ENCODE data around the gene OR10K2. TPM values are rescaled to one million over a fixed set of nuclear protein-coding genes. Genes with fewer than 3 reads are reported as not detected.
"Not testable (repeated sequence)": the region's sequence is repeated elsewhere in the genome, so short reads cannot be mapped to it uniquely, and the experiment has no call there.

The OR10K2 gene
- total RNA-seq = not detected

GRCh38 chr1:158426137-158426536 lies at the start of gene OR10K2:
OR10K2 (minus strand) TSS chr1:158426237; CDS start chr1:158420866, 5,371 bp downstream.
- no peak for DNase-seq

DNA sequence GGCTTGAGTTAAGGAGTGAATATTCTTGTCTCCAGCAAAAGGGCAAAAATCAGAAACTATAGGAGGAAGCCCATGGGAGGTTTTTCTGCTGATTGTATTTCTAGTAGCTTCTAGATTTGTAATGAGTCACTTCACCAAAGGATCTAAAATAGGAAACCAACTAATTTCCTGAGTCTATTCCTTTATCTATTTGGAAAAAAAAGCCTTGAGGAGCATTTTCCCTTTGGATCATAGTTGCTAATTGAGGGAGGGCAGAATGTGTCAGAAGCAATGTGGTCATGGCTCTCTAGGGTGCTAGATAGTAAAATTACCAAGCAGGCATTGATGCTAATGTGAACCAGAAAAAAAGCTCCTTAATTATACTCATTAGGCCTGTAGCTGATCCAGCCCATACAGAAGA lies 45.9 kb upstream of the OR10K2 start, which contains the start of gene OR10R2:
Gene OR10R2 (plus strand): TSS at position 301 of the 400 bp plus-strand sequence. CDS start 106 bp downstream, outside the sequence.
- DNase-seq = no peak

- DNase-seq = no peak
These were observed 35.5 kb upstream of the OR10K2 start, which contains the start of gene OR10K1 for GRCh38 chr1:158461534-158461933. OR10K1 (plus strand) TSS chr1:158461834; CDS start chr1:158465562, 3,728 bp downstream.

- DNase-seq = no peak
These were observed 32.2 kb upstream of the OR10K2 start for GRCh38 chr1:158458263-158458662.

DNA sequence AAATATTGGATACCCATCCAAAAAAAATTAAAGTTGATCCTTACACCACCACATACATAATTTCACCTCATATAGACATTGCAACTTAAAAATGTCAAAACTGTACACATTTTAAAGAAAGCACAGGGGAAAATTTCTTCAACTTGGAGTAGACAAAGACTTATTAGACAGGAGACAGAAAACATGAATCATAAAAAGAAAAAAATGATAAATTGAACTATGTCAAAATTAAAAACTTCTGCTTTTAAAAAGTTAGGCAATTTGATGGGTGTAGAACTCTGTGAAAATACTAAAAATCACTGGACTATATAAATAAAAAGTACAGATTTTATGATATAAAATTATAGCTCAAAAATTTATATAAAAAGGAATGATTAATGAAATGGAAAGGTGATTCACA lies 31.2 kb upstream of the OR10K2 start:
- no peak for DNase-seq

GRCh38 chr1:158454537-158454936 lies 28.5 kb upstream of the OR10K2 start:
- DNase-seq = no peak

GRCh38 chr1:158445376-158445775 lies 19.3 kb upstream of the OR10K2 start:
- no peak for DNase-seq

DNA sequence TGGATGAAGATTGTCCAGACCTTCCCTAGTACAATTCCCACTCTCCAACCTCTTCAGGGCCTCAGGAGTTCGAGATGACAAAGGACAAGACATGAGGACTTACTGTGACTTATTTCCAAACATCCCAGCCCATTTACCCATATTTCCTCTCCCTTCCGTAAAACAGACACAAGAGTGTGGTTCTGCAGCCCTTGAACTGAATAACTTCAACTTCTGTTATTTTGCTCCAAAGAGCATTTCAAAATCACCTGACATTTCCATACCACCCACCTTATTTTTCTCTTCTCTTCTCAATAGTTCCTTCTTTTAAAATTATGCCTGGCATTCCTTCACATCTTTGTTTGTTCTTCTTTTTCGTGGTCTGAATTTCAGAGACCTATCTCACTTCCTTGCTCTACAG lies 8.7 kb upstream of the OR10K2 start:
- DNase-seq = no peak

DNA sequence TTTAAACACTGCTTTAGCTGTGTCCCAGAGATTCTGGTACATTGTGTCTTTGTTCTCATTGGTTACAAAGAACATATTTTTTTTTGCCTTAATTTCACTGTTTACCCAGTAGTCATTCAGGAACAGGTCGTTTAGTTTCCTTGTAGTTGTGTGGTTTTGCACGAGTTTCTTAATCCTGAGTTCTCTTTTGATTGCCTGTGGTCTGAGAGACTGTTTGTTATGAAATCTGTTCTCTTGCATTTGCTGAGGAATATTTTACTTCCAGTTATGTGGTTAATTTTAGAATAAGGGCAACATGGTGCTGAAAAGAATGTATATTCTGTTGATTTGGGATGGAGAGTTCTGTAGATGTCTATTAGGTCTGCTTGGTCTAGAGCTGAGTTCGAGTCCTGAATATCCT lies 4.1 kb upstream of the OR10K2 start:
- not testable (repeated sequence) for DNase-seq

DNA sequence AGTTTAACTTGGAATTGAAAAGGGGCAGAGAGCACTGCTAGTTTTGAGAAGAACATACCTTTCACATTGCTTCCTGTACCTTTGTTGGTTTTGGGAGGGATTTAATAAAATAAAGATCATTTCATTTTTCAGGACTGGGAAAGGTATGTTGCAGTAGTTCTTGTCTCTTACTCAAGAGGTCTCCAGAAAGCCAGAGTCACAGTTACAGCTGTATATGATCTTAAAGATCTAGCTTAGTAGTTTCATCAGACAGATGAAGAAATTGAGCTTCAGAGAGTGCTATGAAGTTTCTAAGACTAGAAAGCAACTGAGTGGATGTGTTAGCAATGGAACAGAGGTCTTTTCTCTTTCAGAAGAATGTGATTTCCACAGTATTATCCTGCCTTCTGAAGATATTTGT lies 1.0 kb downstream of the OR10K2 start:
- DNase-seq = no peak

GRCh38 chr1:158422212-158422611 lies 3.8 kb downstream of the OR10K2 start:
- no peak for DNase-seq

DNA sequence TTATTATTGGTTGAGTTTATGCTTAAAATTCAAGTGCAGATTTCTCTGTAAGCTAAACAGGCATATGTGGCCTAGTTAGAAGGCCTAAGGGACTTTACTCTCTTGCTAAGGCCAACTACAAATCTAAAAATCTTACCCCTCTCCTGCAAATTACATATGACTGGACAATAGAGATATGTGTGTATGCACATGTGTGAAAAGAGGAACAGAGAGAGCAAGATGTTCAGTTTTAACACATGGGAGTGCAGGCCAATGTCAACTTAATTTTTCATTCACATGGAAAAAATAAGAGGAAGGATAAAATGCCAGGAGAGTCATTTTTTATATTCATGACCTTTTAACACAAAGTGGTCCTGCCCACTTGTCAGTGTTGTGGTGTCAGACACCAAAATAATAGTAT lies 8.5 kb downstream of the OR10K2 start:
- DNase-seq = no peak

DNA sequence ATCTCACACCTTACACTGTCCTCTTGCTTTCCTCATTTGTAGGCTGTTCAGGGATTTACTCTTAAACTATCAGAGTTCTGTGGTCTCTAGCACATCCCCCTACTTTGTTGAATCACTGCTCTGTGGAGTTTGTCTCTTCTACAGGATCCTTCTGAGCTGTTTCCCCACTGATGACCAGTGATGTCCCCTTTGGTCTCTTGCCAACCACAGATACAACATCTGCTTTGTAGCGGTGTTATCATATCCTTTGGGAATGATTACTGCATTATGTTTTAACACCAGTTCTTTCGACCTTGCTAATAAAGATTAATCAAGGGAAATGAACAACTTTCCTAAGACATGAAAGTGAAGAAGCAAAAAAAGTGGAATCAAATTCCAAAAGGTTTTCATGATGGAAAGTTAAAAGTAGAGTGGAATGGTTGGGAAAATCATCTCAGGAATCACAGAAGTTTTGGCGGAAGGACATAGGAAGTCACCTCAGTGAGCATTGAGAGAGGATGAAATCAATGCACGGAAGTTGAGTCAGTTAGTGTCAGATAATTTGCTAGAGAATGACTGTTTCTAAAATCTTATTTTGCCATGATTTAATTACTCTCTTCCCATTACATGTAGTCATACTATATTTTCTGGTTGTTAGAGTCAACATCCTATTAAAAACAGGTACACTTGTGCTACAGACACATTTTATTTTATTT lies 11.2 kb downstream of the OR10K2 start:
- no peak for DNase-seq

DNA sequence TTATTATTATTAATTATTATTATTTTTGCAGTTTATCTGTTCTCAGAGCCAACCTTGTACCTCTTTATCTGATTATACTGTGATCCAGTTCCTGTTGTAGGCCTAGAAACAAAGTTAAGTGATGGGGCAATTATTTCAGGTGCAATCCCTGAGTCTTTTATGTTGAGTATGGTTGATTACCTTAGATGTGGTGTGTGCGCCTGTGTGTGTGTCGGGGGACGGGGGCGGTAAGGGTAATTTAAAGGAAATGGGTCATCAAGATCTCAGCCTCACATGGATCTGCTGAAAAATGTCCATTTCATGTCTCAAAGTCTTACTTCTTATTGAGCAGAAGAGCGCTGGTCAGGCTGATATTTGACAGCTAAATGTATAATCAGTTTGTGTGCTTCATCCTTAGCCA lies 18.9 kb downstream of the OR10K2 start:
- no peak for DNase-seq

- DNase-seq = no peak
These were observed 25.2 kb downstream of the OR10K2 start for GRCh38 chr1:158400871-158401270.

DNA sequence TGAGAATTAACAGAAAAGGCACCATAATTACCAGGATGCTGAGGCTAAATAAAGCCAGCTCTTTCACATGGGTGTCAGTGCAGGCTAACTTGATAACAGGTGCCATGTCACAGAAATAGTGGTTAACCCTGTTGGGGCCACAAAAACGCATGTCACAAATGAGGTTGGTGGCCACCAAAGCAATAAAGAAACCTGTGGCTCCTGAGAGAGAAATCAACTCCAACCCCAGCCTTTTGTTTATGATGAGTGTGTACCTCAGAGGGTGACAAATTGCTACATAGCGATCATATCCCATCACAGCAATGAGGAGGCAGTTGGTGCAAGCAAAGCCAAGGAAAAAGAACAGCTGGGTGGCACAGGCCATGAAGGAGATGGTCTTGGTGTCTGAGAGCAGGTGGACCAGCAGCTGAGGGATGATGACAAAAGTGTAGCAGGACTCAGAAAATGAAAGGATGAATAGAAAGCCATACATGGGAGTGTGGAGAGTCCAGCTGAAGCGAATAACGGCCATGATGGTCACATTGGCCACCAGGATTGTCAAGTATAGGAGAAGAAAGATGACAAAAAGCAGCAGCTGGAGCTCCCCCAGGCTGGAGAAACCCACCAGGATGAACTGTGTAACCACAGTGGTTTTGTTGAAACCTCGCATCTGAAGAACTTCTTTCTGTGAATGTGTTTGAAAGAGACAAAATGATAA lies 27.1 kb downstream of the OR10K2 start, which contains the start of gene OR10T2:
Gene OR10T2 (minus strand): TSS at position 649 of the 697 bp plus-strand sequence. CDS start 0 bp downstream, at position 649.
- no peak for DNase-seq

DNA sequence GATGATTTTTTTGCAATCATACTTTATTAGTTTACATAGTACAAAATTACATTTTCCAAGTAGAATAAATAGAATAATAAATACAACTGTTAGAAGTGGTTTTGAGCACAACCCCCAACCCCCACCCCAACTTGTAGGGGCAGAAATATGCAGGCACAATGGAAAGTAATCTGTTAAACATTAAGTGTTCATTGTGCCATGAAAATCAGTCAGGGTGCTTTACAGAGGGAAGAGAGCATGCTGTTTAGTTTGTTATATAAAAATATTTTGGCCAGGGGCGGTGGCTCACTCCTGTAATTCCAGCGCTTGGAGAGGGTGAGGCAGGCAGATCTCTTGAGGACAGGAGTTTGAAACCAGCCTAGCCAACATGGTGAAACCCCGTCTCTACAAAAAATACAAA lies 29.4 kb downstream of the OR10K2 start:
- DNase-seq = no peak

- no peak for DNase-seq
These were observed 32.6 kb downstream of the OR10K2 start for GRCh38 chr1:158393476-158393875.

DNA sequence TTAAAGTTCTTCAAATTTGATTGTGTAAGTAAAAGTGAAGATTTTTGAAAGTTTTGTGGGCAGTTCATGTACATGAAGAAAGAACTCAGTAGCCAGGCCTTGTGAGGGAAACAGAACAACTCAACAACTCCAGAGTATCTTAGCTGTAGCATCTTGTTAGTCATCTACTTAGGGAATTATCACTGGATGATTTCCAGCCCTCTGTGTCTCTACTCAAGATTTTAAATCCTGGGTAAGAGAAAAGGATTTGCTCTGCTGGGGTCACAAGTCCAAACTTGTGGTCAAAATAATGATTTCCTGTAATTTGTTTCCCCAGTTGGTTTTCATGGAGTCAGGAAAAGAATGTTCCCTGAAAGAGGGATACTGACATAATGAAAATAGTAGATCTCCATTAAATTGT lies 34.9 kb downstream of the OR10K2 start:
- DNase-seq = no peak

GRCh38 chr1:158390331-158390730 lies 35.7 kb downstream of the OR10K2 start:
- DNase-seq = no peak

GRCh38 chr1:158374860-158375259 lies 51.2 kb downstream of the OR10K2 start:
- no peak for DNase-seq

GRCh38 chr1:158374101-158374500 lies 51.9 kb downstream of the OR10K2 start:
- not testable (repeated sequence) for DNase-seq

- DNase-seq = no peak
These were observed 54.7 kb downstream of the OR10K2 start for GRCh38 chr1:158371188-158371953.

All from skin of body (tissue), 2 donors.